ENCODE data around the gene G0S2.

The G0S2 gene

DNA sequence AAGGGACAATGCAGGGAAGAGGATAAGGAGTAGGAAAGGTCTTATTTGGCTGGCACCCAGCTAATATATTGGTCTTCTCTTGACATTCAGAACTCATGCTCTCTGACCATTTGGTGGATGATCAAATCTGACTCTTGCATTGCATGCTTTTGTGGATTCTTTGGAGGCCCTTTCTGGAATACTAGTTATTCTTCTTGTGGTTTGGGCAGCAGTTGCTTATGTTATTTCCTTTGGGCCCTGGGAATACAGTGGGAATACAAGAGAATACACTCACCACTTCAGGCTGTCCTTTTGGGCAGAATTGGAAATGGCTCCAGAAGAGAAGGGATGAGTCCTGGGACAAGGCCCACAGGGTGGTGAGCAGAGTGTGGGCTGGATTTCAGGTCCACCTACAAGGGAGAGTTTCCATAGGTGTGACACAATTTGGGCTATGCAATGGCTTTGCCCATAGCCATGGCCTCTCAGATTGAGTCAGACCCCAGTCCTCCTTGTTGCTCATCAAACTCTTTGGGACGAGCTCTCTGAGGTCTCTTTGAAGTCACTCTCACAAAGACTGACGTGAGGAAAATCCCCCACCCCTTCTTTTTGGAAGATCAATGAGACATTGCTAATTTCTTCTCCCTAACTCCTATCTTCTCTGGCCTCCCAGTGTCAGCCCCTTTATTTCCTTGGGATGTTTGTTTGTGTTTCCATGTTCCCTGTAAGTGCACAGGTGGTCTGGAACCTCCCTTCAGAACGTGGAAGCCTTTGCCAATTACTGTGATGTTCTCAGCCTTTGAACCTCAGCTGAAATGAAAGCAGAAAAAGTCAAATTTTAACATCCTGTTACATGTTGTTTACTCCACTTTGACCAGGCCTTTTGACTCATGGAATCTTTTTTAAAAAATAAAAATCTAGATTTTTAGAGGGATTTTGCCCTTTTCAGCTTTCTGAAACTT, 48.8 kb downstream of the G0S2 start:
- Histone ChIP-seq H3K9me3 (ENCODE audit: control insufficient read depth, low read length) (no peaks in the 10 kb centered on the region), H3K9ac (no peak overlapping the region), H3K4me1 (peaks cover 5% of the 10 kb centered on the region), H3K4me3 (ENCODE audit: low read depth, low read length) (no peak overlapping the region), H3K36me3 (ENCODE audit: control insufficient read depth, insufficient read depth, low read length) (no peaks in the 10 kb centered on the region), H3K27ac (no peak overlapping the region), H3K4me2 (ENCODE audit: low read length) (no peak overlapping the region), H3K27me3 (ENCODE audit: control insufficient read depth, insufficient read depth, low read length) (no peaks in the 10 kb centered on the region), H3K79me2 (no peaks in the 10 kb centered on the region), H2AFZ (no peak overlapping the region)
- TF ChIP-seq, protein P1, sequence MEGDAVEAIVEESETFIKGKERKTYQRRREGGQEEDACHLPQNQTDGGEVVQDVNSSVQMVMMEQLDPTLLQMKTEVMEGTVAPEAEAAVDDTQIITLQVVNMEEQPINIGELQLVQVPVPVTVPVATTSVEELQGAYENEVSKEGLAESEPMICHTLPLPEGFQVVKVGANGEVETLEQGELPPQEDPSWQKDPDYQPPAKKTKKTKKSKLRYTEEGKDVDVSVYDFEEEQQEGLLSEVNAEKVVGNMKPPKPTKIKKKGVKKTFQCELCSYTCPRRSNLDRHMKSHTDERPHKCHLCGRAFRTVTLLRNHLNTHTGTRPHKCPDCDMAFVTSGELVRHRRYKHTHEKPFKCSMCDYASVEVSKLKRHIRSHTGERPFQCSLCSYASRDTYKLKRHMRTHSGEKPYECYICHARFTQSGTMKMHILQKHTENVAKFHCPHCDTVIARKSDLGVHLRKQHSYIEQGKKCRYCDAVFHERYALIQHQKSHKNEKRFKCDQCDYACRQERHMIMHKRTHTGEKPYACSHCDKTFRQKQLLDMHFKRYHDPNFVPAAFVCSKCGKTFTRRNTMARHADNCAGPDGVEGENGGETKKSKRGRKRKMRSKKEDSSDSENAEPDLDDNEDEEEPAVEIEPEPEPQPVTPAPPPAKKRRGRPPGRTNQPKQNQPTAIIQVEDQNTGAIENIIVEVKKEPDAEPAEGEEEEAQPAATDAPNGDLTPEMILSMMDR (IDR thresholded peaks at IDR 0.05): no peak
